Body of pancreas (tissue), 4 donors: ENCODE results near the gene NPHP4. TPM values are rescaled to one million over a fixed set of nuclear protein-coding genes. Genes with fewer than 3 reads are reported as not detected.

Experiments
- ATAC-seq: fragments of 150-250 bp; one replicate; pipeline ENCODE4 v1.9.1; 2016
- DNase-seq, 4 donors: peaks; one replicate each; pipeline ENCODE4 v3.0.0-alpha.2; 2019
- H3K27ac ChIP-seq, 4 donors: fragments of 200-600 bp; sonication (generic); 1 replicate in 3 of 4; 2 replicates in 1 of 4; pipeline versions ENCODE4 v1.5.1 to v1.6.1; 2016 to 2019; ENCODE audit warnings: mild to moderate bottlenecking in 1 of 4, mixed read lengths in 1 of 4, moderate library complexity in 1 of 4
- H3K27me3 ChIP-seq, 2 donors: fragments of 200-600 bp; sonication (generic); one replicate each; pipeline ENCODE4 v1.6.0; 2016; ENCODE audit warnings: mild to moderate bottlenecking in 1 of 2
- H3K36me3 ChIP-seq, 2 donors: fragments of 200-600 bp; sonication (generic); replicated peaks in 1 of 2; 2 replicates each; pipeline ENCODE4 v1.5.1; 2016; ENCODE audit warnings: low read depth in 2 of 2; ENCODE audit not compliant: insufficient read depth in 1 of 2
- H3K4me1 ChIP-seq: fragments of 200-600 bp; sonication (generic); one replicate; pipeline ENCODE4 v1.6.0; 2016
- H3K4me3 ChIP-seq, 2 donors: fragments of 200-600 bp; sonication (generic); 1 replicate in 1 of 2; 2 replicates in 1 of 2; pipeline ENCODE4 v1.5.1; 2016 to 2019
- H3K9me3 ChIP-seq, 3 donors: fragments of 200-600 bp; sonication (generic); 1 replicate in 2 of 3; 2 replicates in 1 of 3; pipeline ENCODE4 v1.5.1; 2016
- POLR2A ChIP-seq, 3 donors: fragments of 450-650 bp; IDR thresholded peaks; one replicate each; pipeline ENCODE4 v1.6.1; 2016; ENCODE audit warnings: antibody characterized with exemption in 3 of 3, mild to moderate bottlenecking in 2 of 3
- WGBS, 2 donors: methylation state at CpG; one replicate each; pipeline ENCODE4 v1.1.5; 2017; 5-methylcytosine and 5-hydroxymethylcytosine counted together
- intact Hi-C: fragments of 100-400 bp; cut with DNase I; formaldehyde crosslinking; loops from one replicate; pipeline ENCODE4 v1.15.1; 2023
- total RNA-seq, 2 donors: library from RNA; depleted of rRNA; stranded (reverse); fragments of >200 nt; gene quantifications; one replicate each; pipeline ENCODE4 v1.1.0, GENCODE V29; 2016
- TF ChIP-seq, protein P1 (sequence below), 7 experiments: fragments of 450-650 bp in 4 of 7; fragments of 200-600 bp in 3 of 7; sonication (generic) in 3 of 7; IDR thresholded peaks; one replicate each; pipeline ENCODE4 v1.5.1; 2016 to 2019; ENCODE audit warnings: antibody characterized with exemption in 7 of 7

Gene NPHP4
- total RNA-seq, 2 donors from 2014 or later: 10.4 to 48.5 TPM

DNA sequence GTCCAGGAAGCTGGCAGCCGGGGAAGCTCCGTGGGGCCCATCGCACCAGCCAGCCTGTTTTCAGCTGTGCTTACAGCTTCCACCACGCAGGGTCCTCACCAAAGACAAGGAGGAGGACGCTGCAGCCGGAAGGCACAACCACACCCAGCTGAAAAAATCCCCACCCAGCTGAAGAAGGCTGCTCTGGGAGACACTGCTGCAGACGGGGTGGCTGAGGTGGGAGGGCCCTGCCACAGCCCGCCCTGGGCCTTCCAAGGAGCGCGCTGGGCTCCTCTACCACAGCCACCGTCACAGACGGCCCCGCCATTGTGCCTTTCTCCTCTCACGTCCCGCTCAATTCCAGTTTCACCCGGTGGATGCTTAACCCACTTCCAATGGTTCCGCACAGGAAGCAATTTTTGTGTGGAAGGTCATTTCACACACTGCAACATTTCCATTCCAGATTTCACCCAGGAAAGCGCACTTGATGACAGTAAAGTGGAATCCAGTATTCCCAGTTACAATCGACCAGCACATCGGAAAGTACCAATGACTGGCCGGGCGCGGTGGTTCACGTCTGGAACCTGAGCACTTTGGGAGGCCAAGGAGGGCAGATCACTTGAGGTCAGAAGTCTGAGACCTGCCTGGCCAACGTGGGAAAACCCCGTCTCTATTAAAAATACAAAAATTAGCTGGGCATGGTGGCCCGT, 47.9 kb downstream of the NPHP4 start:
- DNase-seq (no peak), ATAC-seq (no peak)

DNA sequence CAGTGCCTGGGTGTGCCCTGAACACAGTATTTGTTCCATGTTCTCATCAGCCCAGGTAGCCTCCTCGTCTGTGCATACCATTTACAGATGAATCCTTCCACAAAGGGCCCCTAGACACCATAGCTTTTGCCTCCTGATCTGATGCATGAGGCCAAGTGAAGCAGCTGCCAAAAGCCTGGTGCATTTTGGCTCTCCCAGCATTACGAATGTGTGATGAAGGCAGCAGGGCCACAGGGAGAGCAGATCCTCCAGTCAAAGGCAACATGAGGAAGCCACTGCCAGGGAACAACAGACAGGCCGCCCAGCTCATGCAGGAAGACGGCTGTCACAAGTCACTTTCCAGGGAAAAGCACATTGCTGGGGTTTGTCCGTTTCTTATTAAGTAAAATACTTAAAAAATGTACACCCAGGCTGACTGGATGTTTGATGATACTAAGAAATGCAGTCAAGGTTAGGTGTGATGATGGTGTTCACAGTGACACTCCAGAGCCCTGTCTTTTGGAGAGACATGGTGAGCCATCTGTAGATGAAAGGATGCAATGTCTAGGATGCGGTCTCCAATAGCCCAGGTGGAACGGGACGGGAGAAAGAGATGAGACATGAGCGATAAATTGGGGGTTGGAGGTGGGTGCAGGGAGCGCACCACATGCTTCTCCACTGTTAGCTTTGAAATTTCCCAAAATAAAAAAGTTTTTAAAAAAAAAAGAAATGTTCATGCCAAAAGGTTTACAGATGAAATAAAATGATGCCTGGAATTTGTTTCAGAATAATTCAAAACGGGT, 48.7 kb downstream of the NPHP4 start:
- DNase-seq (no peak), ATAC-seq (no peak)
- WGBS, 2 donors: 78 to 88% methylated on average over 11 of the region's 11 CpGs
- Histone ChIP-seq H3K4me1 (no peaks in the 10 kb centered on the region), H3K27ac (no peak overlapping the region), H3K36me3 (peaks cover 0 to 5% of the 10 kb centered on the region in 2 donors), H3K9me3 (no peaks in the 10 kb centered on the region), H3K4me3 (no peak overlapping the region), H3K27me3 (no peaks in the 10 kb centered on the region)
- TF ChIP-seq POLR2A (IDR thresholded peaks at IDR 0.05): no peak
- TF ChIP-seq, protein P1, sequence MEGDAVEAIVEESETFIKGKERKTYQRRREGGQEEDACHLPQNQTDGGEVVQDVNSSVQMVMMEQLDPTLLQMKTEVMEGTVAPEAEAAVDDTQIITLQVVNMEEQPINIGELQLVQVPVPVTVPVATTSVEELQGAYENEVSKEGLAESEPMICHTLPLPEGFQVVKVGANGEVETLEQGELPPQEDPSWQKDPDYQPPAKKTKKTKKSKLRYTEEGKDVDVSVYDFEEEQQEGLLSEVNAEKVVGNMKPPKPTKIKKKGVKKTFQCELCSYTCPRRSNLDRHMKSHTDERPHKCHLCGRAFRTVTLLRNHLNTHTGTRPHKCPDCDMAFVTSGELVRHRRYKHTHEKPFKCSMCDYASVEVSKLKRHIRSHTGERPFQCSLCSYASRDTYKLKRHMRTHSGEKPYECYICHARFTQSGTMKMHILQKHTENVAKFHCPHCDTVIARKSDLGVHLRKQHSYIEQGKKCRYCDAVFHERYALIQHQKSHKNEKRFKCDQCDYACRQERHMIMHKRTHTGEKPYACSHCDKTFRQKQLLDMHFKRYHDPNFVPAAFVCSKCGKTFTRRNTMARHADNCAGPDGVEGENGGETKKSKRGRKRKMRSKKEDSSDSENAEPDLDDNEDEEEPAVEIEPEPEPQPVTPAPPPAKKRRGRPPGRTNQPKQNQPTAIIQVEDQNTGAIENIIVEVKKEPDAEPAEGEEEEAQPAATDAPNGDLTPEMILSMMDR (IDR thresholded peaks at IDR 0.05): no peak
- intact Hi-C loops: no loop called here

More for the DNA sequence above, 47.9 kb downstream of the NPHP4 start:
- WGBS, 2 donors: 89% methylated on average over 25 to 27 of the region's 27 CpGs
- Histone ChIP-seq H3K9me3 (no peaks in the 10 kb centered on the region), H3K27me3 (no peaks in the 10 kb centered on the region), H3K36me3 (peaks cover 0 to 5% of the 10 kb centered on the region in 2 donors), H3K4me3 (no peak overlapping the region), H3K4me1 (no peaks in the 10 kb centered on the region), H3K27ac (no peak overlapping the region)
- TF ChIP-seq, protein P1 (IDR thresholded peaks at IDR 0.05): no peak
- TF ChIP-seq POLR2A (IDR thresholded peaks at IDR 0.05): no peak
- intact Hi-C loops: no loop called here

DNA sequence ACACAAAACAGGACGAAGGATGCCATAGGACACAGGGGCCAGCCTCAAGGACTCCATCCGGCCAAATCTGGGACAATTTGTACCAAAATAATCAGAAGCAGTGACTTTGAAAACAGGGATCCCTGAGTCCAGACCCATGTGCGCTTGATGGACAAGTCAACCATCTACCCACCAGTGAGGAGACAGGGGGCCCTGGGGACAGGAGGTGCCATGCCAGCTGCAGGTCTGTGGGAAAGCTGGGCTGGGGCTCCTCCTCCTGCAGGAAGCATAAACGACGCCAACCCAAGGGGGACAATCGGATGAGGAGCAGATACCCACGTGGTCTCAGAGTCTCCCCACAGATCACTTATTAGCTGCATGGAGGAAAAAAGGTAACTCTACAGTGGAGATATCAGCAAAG, 50.6 kb downstream of the NPHP4 start:
- H3K4me3 ChIP-seq: no peak overlapping the region
- no peaks in the 10 kb centered on the region for H3K4me1 ChIP-seq
- ATAC-seq: no peak
- H3K27me3 ChIP-seq: no peaks in the 10 kb centered on the region
- no peak overlapping the region for H3K27ac ChIP-seq
- no peak for DNase-seq
- no peaks in the 10 kb centered on the region for H3K9me3 ChIP-seq
- H3K36me3 ChIP-seq: peaks cover 0 to 3% of the 10 kb centered on the region in 2 donors
- intact Hi-C loops: no loop called here
- no peak for TF ChIP-seq POLR2A (IDR thresholded peaks at IDR 0.05)
- TF ChIP-seq, protein P1 (IDR thresholded peaks at IDR 0.05): no peak
- 89 to 92% methylated on average over 7 of the region's 7 CpGs for WGBS, 2 donors

DNA sequence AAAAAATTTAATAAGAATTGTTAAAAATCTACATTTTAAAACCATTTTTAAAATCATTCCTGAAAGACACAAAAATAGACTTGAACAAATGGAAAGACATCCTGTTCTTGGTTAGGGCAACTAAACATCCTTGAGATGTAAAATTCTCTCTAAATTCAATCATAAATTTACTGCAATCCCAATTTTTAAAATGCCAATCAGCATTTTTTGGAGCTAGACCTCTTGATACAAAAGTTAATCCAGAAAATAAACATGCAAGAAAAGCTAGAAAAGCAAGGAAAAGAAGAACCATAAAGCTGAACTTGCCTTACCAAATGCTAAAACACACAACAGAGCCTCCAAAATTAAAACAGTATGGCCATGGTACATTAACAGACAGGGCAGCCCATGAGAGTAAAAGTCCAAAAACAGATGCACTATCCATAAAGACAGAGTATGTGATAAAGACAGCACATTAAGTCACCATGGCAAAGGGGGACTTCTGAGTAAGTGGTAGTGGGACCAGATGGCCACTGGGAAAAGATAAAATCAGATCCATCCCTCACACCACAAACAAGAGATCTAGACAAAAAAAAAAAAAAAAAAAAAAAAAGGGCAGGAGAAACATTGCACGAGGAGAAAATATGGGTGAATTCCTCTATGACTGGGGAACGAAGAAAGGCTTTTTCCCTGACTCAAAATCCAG, 51.4 kb downstream of the NPHP4 start:
- Histone ChIP-seq H3K36me3 (no peaks in the 10 kb centered on the region), H3K27me3 (no peaks in the 10 kb centered on the region), H3K4me1 (no peaks in the 10 kb centered on the region), H3K27ac (no peak overlapping the region), H3K9me3 (no peaks in the 10 kb centered on the region), H3K4me3 (no peak overlapping the region)
- WGBS, 2 donors: 90 to 95% methylated on average over 2 of the region's 2 CpGs
- intact Hi-C loops: no loop called here
- no peak for ATAC-seq
- TF ChIP-seq, protein P1 (IDR thresholded peaks at IDR 0.05): no peak
- no peak for TF ChIP-seq POLR2A (IDR thresholded peaks at IDR 0.05)
- no peak for DNase-seq
